Osteocyte (in vitro differentiated cells): ENCODE results near the gene HOXC12. TPM values are rescaled to one million over a fixed set of nuclear protein-coding genes. Genes with fewer than 3 reads are reported as not detected.

Source experiments
- DNase-seq: peaks from one replicate; pipeline ENCODE4 v3.0.0; 2021; ENCODE audit warnings: mixed read lengths; ENCODE audit not compliant: unreplicated experiment; ENCODE audit errors: extremely low spot score
- H3K27ac Mint-ChIP-seq: one replicate; pipeline ENCODE4 v1.8.0; 2021; ENCODE audit warnings: mild to moderate bottlenecking, mixed read lengths; ENCODE audit not compliant: unreplicated experiment
- H3K27me3 Mint-ChIP-seq: one replicate; pipeline ENCODE4 v1.8.0; 2021; ENCODE audit warnings: mixed read lengths; ENCODE audit not compliant: unreplicated experiment
- H3K36me3 Mint-ChIP-seq: one replicate; pipeline ENCODE4 v1.8.0; 2021; ENCODE audit warnings: mixed read lengths; ENCODE audit not compliant: unreplicated experiment
- H3K4me1 Mint-ChIP-seq: one replicate; pipeline ENCODE4 v1.8.0; 2021; ENCODE audit warnings: mixed read lengths; ENCODE audit not compliant: unreplicated experiment
- H3K4me3 Mint-ChIP-seq: one replicate; pipeline ENCODE4 v1.8.0; 2021; ENCODE audit warnings: mild to moderate bottlenecking, moderate library complexity, mixed read lengths; ENCODE audit not compliant: unreplicated experiment
- H3K9me3 Mint-ChIP-seq: one replicate; pipeline ENCODE4 v1.8.0; 2021; ENCODE audit warnings: mixed read lengths; ENCODE audit not compliant: unreplicated experiment
- total RNA-seq: library from RNA; stranded (reverse); gene quantifications from 2 replicates; pipeline ENCODE4 v1.2.1, GENCODE V29; 2021
- TF ChIP-seq, protein P1 (sequence below): fragments of 200-600 bp; sonication (generic); IDR thresholded peaks from 2 replicates; pipeline ENCODE4 v1.5.0; 2021; ENCODE audit warnings: antibody characterized with exemption, mild to moderate bottlenecking, moderate library complexity

The HOXC12 gene
- total RNA-seq, 1 donor from 2014 or later, result not detected

DNA sequence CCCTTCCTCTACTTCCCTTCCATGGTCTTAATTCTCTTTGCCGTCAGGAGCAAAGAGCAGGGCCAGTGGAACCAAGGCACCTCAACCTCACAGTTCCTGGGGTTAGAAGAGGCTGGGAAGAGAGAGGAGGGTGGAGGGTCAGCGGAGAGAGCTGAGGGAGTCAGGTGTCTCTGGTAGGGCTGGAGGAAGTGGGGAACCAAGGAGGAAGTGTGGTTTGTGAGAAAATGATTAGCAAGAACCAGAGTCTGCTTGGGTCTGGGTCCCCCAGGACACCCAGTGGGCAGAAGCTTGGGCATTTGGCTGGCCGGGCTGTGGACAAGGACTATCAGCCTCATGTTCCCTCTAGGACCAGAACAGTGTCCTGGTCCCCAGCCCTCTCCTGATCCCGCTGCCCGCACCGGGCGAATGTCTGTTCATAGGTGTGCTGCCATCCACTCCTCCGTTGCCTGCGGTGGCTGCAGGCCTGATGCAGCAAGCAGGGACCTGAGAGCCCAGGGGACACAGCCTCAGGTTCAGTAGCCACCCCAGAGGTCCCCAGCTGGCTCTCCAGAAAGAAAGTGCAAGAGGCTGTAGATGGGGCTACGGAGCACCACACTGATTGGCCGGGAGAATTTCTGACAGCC, 2.3 kb downstream of the HOXC12 start:
- Mint-ChIP-seq H3K27ac (no peak overlapping the region), H3K9me3 (no peaks in the 10 kb centered on the region), H3K4me3 (no peak overlapping the region), H3K4me1 (peaks cover 6% of the 10 kb centered on the region), H3K36me3 (no peaks in the 10 kb centered on the region), H3K27me3 (peaks cover 87% of the 10 kb centered on the region)
- DNase-seq, result no peak
- TF ChIP-seq, protein P1, sequence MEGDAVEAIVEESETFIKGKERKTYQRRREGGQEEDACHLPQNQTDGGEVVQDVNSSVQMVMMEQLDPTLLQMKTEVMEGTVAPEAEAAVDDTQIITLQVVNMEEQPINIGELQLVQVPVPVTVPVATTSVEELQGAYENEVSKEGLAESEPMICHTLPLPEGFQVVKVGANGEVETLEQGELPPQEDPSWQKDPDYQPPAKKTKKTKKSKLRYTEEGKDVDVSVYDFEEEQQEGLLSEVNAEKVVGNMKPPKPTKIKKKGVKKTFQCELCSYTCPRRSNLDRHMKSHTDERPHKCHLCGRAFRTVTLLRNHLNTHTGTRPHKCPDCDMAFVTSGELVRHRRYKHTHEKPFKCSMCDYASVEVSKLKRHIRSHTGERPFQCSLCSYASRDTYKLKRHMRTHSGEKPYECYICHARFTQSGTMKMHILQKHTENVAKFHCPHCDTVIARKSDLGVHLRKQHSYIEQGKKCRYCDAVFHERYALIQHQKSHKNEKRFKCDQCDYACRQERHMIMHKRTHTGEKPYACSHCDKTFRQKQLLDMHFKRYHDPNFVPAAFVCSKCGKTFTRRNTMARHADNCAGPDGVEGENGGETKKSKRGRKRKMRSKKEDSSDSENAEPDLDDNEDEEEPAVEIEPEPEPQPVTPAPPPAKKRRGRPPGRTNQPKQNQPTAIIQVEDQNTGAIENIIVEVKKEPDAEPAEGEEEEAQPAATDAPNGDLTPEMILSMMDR, result no peak

GRCh38 chr12:53958128-53958527, 3.4 kb downstream of the HOXC12 start:
- TF ChIP-seq, protein P1, result no peak
- H3K4me3 Mint-ChIP-seq, result no peak overlapping the region
- DNase-seq, result no peak
- H3K27ac Mint-ChIP-seq, result no peak overlapping the region
- peaks cover 4% of the 10 kb centered on the region for H3K4me1 Mint-ChIP-seq
- H3K9me3 Mint-ChIP-seq, result no peaks in the 10 kb centered on the region
- H3K27me3 Mint-ChIP-seq, result peaks cover 86% of the 10 kb centered on the region
- no peaks in the 10 kb centered on the region for H3K36me3 Mint-ChIP-seq

DNA sequence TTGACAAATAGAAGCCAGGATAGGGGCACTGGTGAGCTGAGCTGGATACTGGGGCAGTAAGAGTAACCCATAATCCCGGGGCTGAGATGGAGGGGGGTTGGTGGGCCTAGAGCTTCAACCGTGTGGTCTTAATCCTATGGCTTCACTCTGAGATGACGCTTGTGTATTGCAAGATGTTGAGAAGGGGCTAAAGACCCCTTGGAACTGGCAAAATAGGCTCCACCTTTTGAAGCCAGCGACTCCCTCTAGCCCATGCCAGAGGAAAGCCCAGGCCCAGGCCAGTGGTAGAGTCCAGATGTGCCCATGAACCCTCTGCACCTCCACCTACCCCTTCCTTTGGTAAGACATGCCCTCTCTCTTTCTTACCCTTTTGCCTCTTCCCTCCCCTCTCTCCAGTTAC, 4.6 kb downstream of the HOXC12 start:
- no peak overlapping the region for H3K4me3 Mint-ChIP-seq
- no peaks in the 10 kb centered on the region for H3K36me3 Mint-ChIP-seq
- no peak overlapping the region for H3K27ac Mint-ChIP-seq
- H3K27me3 Mint-ChIP-seq, result peaks cover 84% of the 10 kb centered on the region
- no peak for DNase-seq
- no peaks in the 10 kb centered on the region for H3K9me3 Mint-ChIP-seq
- TF ChIP-seq, protein P1, result no peak
- H3K4me1 Mint-ChIP-seq, result peaks cover 2% of the 10 kb centered on the region

GRCh38 chr12:53960187-53961024, 5.7 kb downstream of the HOXC12 start:
- Mint-ChIP-seq H3K4me3 (no peak overlapping the region), H3K27me3 (peaks cover 89% of the 10 kb centered on the region), H3K27ac (no peak overlapping the region), H3K4me1 (peaks cover 3% of the 10 kb centered on the region), H3K9me3 (no peaks in the 10 kb centered on the region), H3K36me3 (no peaks in the 10 kb centered on the region)
- TF ChIP-seq, protein P1, result no peak
- DNase-seq, result no peak

DNA sequence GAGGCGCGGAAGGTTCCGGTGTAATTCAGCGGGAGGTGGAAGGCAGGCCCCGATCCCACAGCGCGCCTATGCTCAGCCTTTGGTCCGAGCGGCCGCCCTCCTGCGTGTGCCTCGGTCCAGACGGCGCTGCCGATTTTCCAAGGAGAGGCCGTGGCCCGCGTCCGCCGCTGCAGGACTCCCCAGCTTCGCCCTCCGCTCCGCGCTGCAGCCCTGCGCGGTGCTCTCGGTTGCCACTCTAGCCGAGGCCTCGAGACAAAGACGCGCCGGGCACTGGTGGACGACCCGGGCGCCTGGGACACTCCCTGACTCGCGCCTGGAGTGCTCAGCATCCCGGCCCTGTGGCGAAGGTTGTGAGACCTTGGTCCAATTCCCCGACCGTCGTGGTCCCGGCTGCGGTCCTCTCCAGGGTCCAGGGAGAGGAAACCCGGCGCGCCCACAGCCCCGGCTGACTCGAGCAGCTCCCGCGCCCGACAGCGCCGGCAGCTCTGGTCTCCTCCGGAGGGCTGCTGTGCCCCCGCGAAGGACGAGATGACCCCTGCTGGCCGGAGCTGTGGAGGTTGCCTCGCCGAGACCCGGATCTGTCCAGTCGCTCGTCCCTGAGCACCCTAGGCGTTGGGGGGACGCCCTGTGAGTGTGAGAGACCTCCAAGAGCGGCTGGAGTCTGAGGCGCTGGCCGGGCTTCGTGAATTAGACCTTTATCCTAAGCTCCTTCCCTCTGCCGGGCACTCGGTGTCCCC, 6.5 kb downstream of the HOXC12 start:
- Mint-ChIP-seq H3K27ac (no peak overlapping the region), H3K36me3 (no peaks in the 10 kb centered on the region), H3K4me3 (no peak overlapping the region), H3K27me3 (peaks cover 89% of the 10 kb centered on the region), H3K9me3 (no peaks in the 10 kb centered on the region), H3K4me1 (peaks cover 9% of the 10 kb centered on the region)
- no peak for DNase-seq
- TF ChIP-seq, protein P1, result no peak
